Heart left ventricle (tissue), 16 donors: ENCODE measurements around the gene OXCT1. TPM values are rescaled to one million over a fixed set of nuclear protein-coding genes. Genes with fewer than 3 reads are reported as not detected.

Experiments
- ATAC-seq, 4 donors: fragments of 200-7000 bp; cut with Tn5 transposase; one replicate each; pipeline ENCODE4 v1.9.1; 2020 to 2022; ENCODE audit warnings: moderate library complexity in 4 of 4, mild to moderate bottlenecking in 3 of 4, moderate number of reproducible peaks in 1 of 4
- DNase-seq, 5 donors: peaks; one replicate each; pipeline ENCODE4 v3.0.0-alpha.2; 2020
- H3K27ac ChIP-seq, 12 donors: fragments of 200-600 bp; sonication (generic) in 4 of 12; one replicate each; pipeline versions ENCODE4 v1.5.0 to v1.8.0; 2016 to 2022; ENCODE audit warnings: mild to moderate bottlenecking in 2 of 12
- H3K27me3 ChIP-seq, 9 donors: fragments of 200-600 bp; sonication (generic) in 2 of 9; one replicate each; pipeline versions ENCODE4 v1.5.1 to v1.8.0; 2016 to 2022; ENCODE audit warnings: mild to moderate bottlenecking in 3 of 9
- H3K36me3 ChIP-seq, 9 donors: fragments of 200-600 bp; sonication (generic) in 2 of 9; one replicate each; pipeline versions ENCODE4 v1.5.0 to v1.8.0; 2018 to 2022; ENCODE audit warnings: mild to moderate bottlenecking in 2 of 9
- H3K4me1 ChIP-seq, 12 donors: fragments of 200-600 bp; sonication (generic) in 4 of 12; one replicate each; pipeline versions ENCODE4 v1.5.0 to v1.8.0; 2016 to 2022; ENCODE audit warnings: mild to moderate bottlenecking in 3 of 12
- H3K4me3 ChIP-seq, 12 donors: fragments of 200-600 bp; sonication (generic) in 4 of 12; one replicate each; pipeline versions ENCODE4 v1.5.0 to v1.8.0; 2017 to 2022; ENCODE audit warnings: mild to moderate bottlenecking in 9 of 12, moderate library complexity in 4 of 12
- H3K9me3 ChIP-seq, 12 donors: fragments of 200-600 bp; sonication (generic) in 4 of 12; one replicate each; pipeline versions ENCODE4 v1.5.0 to v1.8.0; 2016 to 2022; ENCODE audit warnings: mild to moderate bottlenecking in 1 of 12
- CTCF ChIP-seq, 12 donors: fragments of 200-600 bp; sonication (generic) in 4 of 12; IDR thresholded peaks; one replicate each; pipeline versions ENCODE4 v1.5.0 to v1.8.0; 2018 to 2022; ENCODE audit warnings: antibody characterized with exemption in 12 of 12, mild to moderate bottlenecking in 5 of 12
- POLR2A ChIP-seq, 2 donors: fragments of 450-650 bp; IDR thresholded peaks; one replicate each; pipeline ENCODE4 v1.6.1; 2017; ENCODE audit warnings: antibody characterized with exemption in 2 of 2, mild to moderate bottlenecking in 2 of 2, moderate library complexity in 2 of 2
- WGBS, 4 donors: extraction: QIAGEN DNeasy Blood & Tissue Kit in 2 of 4; methylation state at CpG; one replicate each; pipeline versions ENCODE4 v1.1.5 to v1.1.7; 2013 to 2018; 5-methylcytosine and 5-hydroxymethylcytosine counted together
- intact Hi-C, 10 donors: fragments of 100-400 bp; cut with DNase I; formaldehyde crosslinking; loops; one replicate each; pipeline versions ENCODE4 v1.11.1 to v1.14.2; 2022
- polyA plus RNA-seq, 2 donors: library from polyadenylated mRNA; stranded (reverse); fragments of 200-250 nt; gene quantifications; one replicate each; pipeline ENCODE4 v1.2.3, GENCODE V29; 2013
- total RNA-seq, 9 donors: library from RNA; depleted of rRNA in 2 of 9; stranded (reverse); fragments of >200 nt in 2 of 9; fragmentation: NEBNext Ultra II Directional in 3 of 9; extraction: Animal tissue kit (Norgen Biotek cat#: 25700) in 3 of 9; gene quantifications; one replicate each; pipeline versions ENCODE4 v1.1.0 to v1.2.4, GENCODE V29; 2016 to 2023
- donor health status: ischemic (EF 13 %, LVEDD 7.1; RV severe dilation, severe dysfunction).
- donor health status: healthy with polysubstance abuse.
- donor health status: DM: no; HTN: yes; CAD: no.
- donor health status: DM: no; HTN: no; CAD: no.
- donor health status: ischemic (EF 25% LVEDD 6.9; RV normal size, moderate dysfunction).
- donor health status: ischemic (EF 25% LVEDD 5.7; RV mildly dilated, moderate dysfunction).
- donor health status: healthy.
- donor health status: DM: yes; HTN: yes; CAD: no.
- donor health status: ischemic (EF 35%, LVEDD 5.7; RV mildly dilated, moderate dysfunction).
- donor health status: nonischemic (EF 11% LVEDD 7.7; RV severe dilation, severe dysfunction).
- donor health status: DM: yes; HTN: yes; CAD: no.
- donor health status: PGD.
- donor health status: ischemic (EF 29% LVEDD 5.4; RV normal size, mild dysfunction).
- donor health status: nonischemic (EF 23%, LVEDD 6.1; RV moderate dilation, normal function).

OXCT1 gene
- total and polyA plus RNA-seq, 11 donors = 50.7 to 363 (median 188) TPM

GRCh38 chr5:41821051-41821450 is 49.2 kb downstream of the OXCT1 start:
- no peak overlapping the region for H3K27ac ChIP-seq
- no peaks in the 10 kb centered on the region for H3K9me3 ChIP-seq
- H3K36me3 ChIP-seq = no peaks in the 10 kb centered on the region
- ATAC-seq (no peak), DNase-seq (no peak)
- no peaks in the 10 kb centered on the region for H3K4me1 ChIP-seq
- H3K4me3 ChIP-seq = no peak overlapping the region
- H3K27me3 ChIP-seq = no peaks in the 10 kb centered on the region
- intact Hi-C loops = no loop called here
- TF ChIP-seq POLR2A (IDR thresholded peaks at IDR 0.05) (no peak), CTCF (IDR thresholded peaks at IDR 0.05) (no peak)

- WGBS, 4 donors = 94 to 99% (median 97%) methylated on average over 2 of the region's 2 CpGs
- DNase-seq (no peak), ATAC-seq (no peak)
- Histone ChIP-seq H3K9me3 (no peaks in the 10 kb centered on the region), H3K4me1 (peaks cover 0 to 5% (median 0%) of the 10 kb centered on the region in 12 donors), H3K27me3 (no peaks in the 10 kb centered on the region), H3K4me3 (no peak overlapping the region), H3K36me3 (no peaks in the 10 kb centered on the region), H3K27ac (no peak overlapping the region)
- intact Hi-C loops = no loop called here
- TF ChIP-seq POLR2A (IDR thresholded peaks at IDR 0.05) (no peak), CTCF (IDR thresholded peaks at IDR 0.05) (no peak)
Measured at GRCh38 chr5:41820150-41820549, 50.1 kb downstream of the OXCT1 start.

- Histone ChIP-seq H3K4me1 (peaks cover 0 to 5% (median 0%) of the 10 kb centered on the region in 12 donors), H3K4me3 (no peak overlapping the region), H3K9me3 (no peaks in the 10 kb centered on the region), H3K27me3 (no peaks in the 10 kb centered on the region), H3K36me3 (no peaks in the 10 kb centered on the region), H3K27ac (no peak overlapping the region)
- TF ChIP-seq CTCF (IDR thresholded peaks at IDR 0.05) (no peak), POLR2A (IDR thresholded peaks at IDR 0.05) (no peak)
- no peak for DNase-seq
- intact Hi-C loops = no loop called here
- no peak for ATAC-seq
Measured at GRCh38 chr5:41817625-41818301, 52.5 kb downstream of the OXCT1 start.

- Histone ChIP-seq H3K9me3 (no peaks in the 10 kb centered on the region), H3K4me3 (no peak overlapping the region), H3K27ac (no peak overlapping the region), H3K4me1 (peaks cover 0 to 5% (median 0%) of the 10 kb centered on the region in 12 donors), H3K36me3 (no peaks in the 10 kb centered on the region), H3K27me3 (no peaks in the 10 kb centered on the region)
- 62 to 83% (median 70%) methylated on average over 3 of the region's 3 CpGs for WGBS, 4 donors
- no peak for ATAC-seq
- intact Hi-C loops = no loop called here
- DNase-seq = no peak
- TF ChIP-seq CTCF (IDR thresholded peaks at IDR 0.05) (no peak), POLR2A (IDR thresholded peaks at IDR 0.05) (no peak)
Measured at GRCh38 chr5:41815663-41816229, 54.5 kb downstream of the OXCT1 start.
